ENCODE results near the gene ADPRS. TPM values are rescaled to one million over a fixed set of nuclear protein-coding genes. Genes with fewer than 3 reads are reported as not detected.

ADPRS gene
- total RNA-seq, 6 experiments from 2014 or later, result 24.4 to 30.9 (median 27.0) TPM

DNA sequence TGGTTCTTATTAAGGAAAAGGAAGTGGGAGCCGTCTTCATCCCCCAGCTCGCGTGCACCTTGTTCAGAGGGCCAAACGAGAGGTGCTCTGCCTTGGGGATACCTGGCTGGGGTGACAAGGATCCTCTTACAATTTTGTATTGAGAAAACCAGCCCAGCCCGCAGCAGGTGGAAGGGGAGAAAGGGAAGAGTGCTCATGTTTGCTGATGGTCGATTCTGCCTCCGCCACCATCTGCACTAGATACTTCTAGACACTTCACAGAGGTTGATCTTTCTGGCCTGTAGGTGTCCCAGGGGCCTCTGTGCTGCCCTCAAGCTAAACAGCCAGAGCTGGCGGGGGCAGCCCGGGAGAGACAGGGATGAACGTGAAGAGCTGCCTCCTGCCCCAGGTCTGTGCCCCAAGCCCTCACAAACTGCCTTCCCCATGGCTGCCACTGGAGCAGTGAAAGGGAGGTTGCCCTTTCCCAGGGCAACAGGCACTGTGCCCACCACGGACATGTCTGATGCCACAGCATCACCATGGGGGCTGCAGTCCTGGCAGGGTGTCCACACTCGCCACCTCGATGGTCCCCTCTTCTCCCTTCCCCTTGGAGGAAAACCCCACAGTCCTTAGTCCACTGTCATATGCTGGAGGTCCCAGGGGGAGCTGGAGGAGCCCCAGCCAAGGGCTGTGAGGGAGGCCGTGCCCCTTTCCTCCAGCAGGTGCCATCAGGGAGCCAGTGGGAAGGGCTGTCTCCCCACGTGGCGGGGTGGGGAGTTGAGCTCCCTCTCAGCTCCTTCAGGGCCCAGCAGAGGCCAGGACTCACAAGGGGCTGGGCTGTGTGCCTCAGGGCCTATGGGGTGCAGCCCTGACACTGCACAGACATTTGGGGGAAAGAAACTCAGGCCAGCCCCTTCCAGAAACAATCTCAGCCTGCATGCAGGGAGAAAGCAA, 8.1 kb downstream of the ADPRS start:
- Mint-ChIP-seq H3K27me3 (ENCODE audit: insufficient read depth) (peaks cover 3% of the 10 kb centered on the region; the same call in 1 of the 2 replicates), H3K27ac (no peak overlapping the region), H3K9me3 (no peaks in the 10 kb centered on the region), H3K4me1 (ENCODE audit: low read depth) (peaks cover 24% of the 10 kb centered on the region), H3K36me3 (ENCODE audit: low read depth) (no peaks in the 10 kb centered on the region), H3K4me3 (no peak overlapping the region)
- TF ChIP-seq, protein P1, sequence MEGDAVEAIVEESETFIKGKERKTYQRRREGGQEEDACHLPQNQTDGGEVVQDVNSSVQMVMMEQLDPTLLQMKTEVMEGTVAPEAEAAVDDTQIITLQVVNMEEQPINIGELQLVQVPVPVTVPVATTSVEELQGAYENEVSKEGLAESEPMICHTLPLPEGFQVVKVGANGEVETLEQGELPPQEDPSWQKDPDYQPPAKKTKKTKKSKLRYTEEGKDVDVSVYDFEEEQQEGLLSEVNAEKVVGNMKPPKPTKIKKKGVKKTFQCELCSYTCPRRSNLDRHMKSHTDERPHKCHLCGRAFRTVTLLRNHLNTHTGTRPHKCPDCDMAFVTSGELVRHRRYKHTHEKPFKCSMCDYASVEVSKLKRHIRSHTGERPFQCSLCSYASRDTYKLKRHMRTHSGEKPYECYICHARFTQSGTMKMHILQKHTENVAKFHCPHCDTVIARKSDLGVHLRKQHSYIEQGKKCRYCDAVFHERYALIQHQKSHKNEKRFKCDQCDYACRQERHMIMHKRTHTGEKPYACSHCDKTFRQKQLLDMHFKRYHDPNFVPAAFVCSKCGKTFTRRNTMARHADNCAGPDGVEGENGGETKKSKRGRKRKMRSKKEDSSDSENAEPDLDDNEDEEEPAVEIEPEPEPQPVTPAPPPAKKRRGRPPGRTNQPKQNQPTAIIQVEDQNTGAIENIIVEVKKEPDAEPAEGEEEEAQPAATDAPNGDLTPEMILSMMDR (IDR thresholded peaks at IDR 0.05), result peak; percentile 68
- DNase-seq, result peak; percentile 23

DNA sequence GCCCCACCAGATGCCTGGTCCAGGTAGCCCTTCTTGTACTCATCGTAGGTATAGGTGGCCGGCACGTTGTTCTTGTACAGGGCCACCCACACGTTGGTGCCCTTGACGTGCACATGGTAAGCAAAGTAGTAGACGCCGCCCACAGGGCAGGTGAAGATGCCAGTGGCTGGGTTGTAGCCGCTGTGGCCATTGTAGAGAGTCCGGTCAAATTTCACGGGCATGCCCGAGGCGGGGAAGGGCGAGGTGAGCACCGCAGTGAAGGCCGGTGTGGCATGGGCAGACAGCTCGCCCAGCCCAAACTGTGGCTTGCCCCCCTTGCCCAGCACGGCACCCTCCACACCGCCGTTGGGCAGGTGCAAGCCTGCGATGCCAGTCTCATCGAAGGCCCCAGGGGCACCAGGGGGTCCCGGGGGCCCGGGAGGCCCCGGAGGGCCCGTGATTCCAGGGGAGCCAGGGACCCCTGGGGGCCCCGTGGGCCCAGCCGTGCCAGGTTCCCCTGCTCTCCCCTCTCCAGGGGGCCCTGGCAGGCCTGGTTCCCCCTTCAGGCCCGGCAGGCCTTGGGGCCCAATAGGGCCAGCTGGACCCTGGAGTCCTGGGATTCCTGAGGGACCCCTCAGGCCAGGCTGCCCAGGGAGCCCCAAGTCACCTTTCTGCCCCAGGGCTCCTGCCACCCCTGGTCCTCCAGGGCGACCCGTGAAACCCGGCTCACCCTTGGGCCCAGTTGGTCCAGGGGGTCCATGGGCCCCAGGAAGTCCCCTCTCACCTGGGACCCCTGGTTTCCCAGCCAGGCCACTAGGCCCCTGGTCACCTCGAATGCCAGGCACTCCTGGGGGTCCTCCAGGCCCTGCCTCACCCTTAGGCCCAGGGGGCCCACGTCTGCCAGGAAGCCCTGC, 9.2 kb downstream of the ADPRS start:
- no peak for DNase-seq
- Mint-ChIP-seq H3K9me3 (no peaks in the 10 kb centered on the region), H3K27ac (no peak overlapping the region), H3K4me3 (no peak overlapping the region), H3K36me3 (ENCODE audit: low read depth) (no peaks in the 10 kb centered on the region), H3K27me3 (ENCODE audit: insufficient read depth) (no peaks in the 10 kb centered on the region; the same call in 1 of the 2 replicates), H3K4me1 (ENCODE audit: low read depth) (peaks cover 24% of the 10 kb centered on the region)
- TF ChIP-seq, protein P1 (IDR thresholded peaks at IDR 0.05), result no peak

DNA sequence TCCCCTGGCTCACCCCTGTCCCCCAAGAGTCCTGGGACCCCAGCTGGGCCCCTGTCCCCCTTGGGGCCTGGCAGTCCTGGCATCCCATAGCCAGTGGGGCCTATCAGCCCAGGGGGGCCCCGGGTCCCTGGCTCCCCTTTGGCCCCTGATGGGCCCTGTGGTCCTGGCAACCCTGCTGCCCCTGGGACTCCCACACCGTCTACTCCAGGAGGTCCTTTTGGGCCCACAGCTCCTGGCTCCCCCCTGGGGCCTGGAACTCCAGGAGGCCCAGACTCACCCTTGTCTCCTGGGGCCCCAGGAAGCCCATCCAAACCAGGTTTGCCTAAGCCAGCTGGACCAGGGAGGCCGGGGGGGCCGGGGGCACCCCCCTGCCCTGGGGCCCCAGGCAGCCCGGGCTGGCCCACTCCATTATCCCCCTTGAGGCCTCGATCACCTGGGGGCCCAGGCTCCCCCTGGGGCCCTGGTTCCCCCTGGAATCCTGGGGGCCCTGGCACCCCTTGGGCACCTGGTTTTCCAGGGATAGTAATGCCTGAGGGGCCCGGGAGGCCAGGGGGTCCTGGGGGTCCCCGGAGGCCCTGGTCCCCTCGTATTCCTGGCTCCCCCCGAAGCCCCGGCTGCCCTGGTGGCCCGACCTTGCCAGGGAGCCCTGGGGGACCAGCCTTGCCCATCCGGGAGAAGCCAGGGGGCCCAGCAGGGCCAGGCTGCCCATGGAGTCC, 10.1 kb downstream of the ADPRS start:
- TF ChIP-seq, protein P1 (IDR thresholded peaks at IDR 0.05), result no peak
- Mint-ChIP-seq H3K4me1 (ENCODE audit: low read depth) (peaks cover 24% of the 10 kb centered on the region), H3K4me3 (no peak overlapping the region), H3K27me3 (ENCODE audit: insufficient read depth) (no peaks in the 10 kb centered on the region; the same call in 1 of the 2 replicates), H3K9me3 (no peaks in the 10 kb centered on the region), H3K27ac (no peak overlapping the region), H3K36me3 (ENCODE audit: low read depth) (no peaks in the 10 kb centered on the region)
- no peak for DNase-seq

DNA sequence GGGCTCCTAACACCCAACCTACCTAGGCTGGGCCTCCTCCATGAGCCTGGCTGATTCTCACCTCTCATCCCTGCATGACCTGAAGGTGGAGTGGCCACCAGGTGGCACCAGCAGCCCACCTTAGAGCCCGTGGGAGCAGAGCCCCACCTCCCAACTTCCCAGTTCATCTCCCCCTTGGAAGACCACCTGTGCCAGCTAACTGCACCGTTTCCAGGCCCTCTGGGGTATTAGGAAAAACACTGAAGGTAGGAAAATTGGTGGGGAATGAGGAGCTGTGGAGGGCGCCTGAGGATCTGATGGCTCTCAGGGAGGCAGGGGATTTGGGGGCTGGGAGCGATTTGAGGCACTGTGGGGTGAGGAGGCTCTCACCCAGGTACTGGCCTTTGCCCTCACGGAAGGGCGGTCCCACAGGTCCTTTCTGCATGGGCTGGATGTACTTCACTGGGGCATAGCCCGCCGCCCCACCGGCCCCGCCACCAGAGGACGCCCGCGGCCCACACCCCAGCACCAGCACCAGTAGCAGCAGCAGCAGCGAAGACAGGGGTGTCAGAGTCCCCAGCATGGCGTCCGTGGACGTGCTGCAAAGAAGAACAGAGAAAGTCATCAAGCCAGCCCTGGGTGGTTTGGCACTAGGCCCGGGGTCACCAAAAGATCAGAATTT, 11.1 kb downstream of the ADPRS start:
- peak overlapping the region; percentile 26 for H3K4me3 Mint-ChIP-seq
- peak overlapping the region; percentile 58 for H3K27ac Mint-ChIP-seq

More for the DNA sequence above, 11.1 kb downstream of the ADPRS start:
- Mint-ChIP-seq H3K4me1 (ENCODE audit: low read depth) (peaks cover 24% of the 10 kb centered on the region), H3K9me3 (no peaks in the 10 kb centered on the region), H3K27me3 (ENCODE audit: insufficient read depth) (no peaks in the 10 kb centered on the region; the same call in 1 of the 2 replicates), H3K36me3 (ENCODE audit: low read depth) (no peaks in the 10 kb centered on the region)
- DNase-seq, result peak; percentile 58
- TF ChIP-seq, protein P1 (IDR thresholded peaks at IDR 0.05), result peak; percentile 95
